ENCODE data around the gene SP5.

The SP5 gene

DNA sequence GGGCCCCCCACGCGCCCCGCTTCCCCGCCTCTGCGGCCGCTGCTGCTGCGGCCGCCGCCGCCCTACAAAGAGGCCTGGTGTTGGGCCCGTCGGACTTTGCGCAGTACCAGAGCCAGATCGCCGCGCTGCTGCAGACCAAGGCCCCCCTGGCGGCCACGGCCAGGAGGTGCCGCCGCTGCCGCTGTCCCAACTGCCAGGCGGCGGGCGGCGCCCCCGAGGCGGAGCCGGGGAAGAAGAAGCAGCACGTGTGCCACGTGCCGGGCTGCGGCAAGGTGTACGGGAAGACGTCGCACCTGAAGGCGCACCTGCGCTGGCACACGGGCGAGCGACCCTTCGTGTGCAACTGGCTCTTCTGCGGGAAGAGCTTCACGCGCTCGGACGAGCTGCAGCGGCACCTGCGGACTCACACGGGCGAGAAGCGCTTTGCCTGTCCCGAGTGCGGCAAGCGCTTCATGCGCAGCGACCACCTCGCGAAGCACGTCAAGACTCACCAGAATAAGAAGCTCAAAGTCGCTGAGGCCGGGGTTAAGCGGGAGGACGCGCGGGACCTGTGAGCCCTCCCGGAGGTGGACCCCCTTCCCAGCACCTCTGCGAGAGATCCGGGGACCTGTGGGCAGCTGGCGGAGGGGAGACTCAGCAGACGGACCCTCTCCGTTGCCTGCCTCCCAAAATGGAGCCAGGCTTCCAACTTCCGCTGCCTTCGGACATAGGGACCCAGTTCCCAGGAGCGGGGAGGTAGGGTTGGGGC lies 1.9 kb downstream of the SP5 start:
- Histone ChIP-seq H4K20me1 (ENCODE audit: insufficient read depth, low read length) (no peaks in the 10 kb centered on the region), H3F3A (ENCODE audit: insufficient read depth, low read length) (peaks cover 3% of the 10 kb centered on the region; the same call in 1 of the 2 replicates), H3K9ac (ENCODE audit: low read length) (no peak overlapping the region), H3K4me2 (ENCODE audit: low read depth, low read length) (no peak overlapping the region), H3K79me2 (ENCODE audit: low read length) (no peaks in the 10 kb centered on the region), H3K4me1 (ENCODE audit: low read length) (no peaks in the 10 kb centered on the region), H3K9me3 (replicated peaks; ENCODE audit: insufficient read depth, low read length) (no peaks in the 10 kb centered on the region), H3K36me3 (replicated peaks; ENCODE audit: insufficient read depth, low read length) (no peaks in the 10 kb centered on the region), H3K4me3 (ENCODE audit: low read length) (no peak overlapping the region), H3K27ac (ENCODE audit: low read length) (no peak overlapping the region), H2AFZ (ENCODE audit: low read length) (no peak overlapping the region), H3K9me2 (replicated peaks; ENCODE audit: insufficient read depth, low read length) (no peaks in the 10 kb centered on the region), H3K27me3 (replicated peaks; ENCODE audit: insufficient read depth, low read length) (0 out of 2 replicates have a peak, but pooled peaks cover 11% of the 10 kb centered on the region)
- TF ChIP-seq EZH2 (optimal IDR thresholded peaks at IDR 0.05; ENCODE audit: low read depth, low read length) (no peak), EZH2phosphoT487 (IDR thresholded peaks at IDR 0.05; ENCODE audit: low read length) (no peak)
- TF ChIP-seq, protein P1, sequence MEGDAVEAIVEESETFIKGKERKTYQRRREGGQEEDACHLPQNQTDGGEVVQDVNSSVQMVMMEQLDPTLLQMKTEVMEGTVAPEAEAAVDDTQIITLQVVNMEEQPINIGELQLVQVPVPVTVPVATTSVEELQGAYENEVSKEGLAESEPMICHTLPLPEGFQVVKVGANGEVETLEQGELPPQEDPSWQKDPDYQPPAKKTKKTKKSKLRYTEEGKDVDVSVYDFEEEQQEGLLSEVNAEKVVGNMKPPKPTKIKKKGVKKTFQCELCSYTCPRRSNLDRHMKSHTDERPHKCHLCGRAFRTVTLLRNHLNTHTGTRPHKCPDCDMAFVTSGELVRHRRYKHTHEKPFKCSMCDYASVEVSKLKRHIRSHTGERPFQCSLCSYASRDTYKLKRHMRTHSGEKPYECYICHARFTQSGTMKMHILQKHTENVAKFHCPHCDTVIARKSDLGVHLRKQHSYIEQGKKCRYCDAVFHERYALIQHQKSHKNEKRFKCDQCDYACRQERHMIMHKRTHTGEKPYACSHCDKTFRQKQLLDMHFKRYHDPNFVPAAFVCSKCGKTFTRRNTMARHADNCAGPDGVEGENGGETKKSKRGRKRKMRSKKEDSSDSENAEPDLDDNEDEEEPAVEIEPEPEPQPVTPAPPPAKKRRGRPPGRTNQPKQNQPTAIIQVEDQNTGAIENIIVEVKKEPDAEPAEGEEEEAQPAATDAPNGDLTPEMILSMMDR (IDR thresholded peaks at IDR 0.05; ENCODE audit: low read length): no peak
- no peak for DNase-seq

DNA sequence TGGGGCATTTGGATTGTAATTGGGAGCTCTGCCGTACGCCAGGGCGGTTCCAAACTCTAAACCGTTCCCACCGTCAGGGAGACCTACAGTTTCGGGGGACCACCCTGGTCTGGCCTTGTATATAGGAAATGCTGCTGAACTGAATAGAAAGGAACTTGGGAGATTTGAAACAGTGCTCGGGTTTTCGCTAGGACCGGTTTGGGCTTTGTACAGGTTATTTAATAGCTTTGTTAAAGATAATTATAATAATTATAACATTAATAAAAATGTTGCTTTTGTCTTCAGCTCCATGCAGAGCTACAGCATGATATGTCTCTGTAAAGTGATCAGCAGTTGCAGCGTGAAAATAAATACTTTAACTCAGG lies 2.4 kb downstream of the SP5 start:
- no peak overlapping the region for H2AFZ ChIP-seq (ENCODE audit: low read length)
- H3K4me3 ChIP-seq (ENCODE audit: low read length): no peak overlapping the region
- H3K9ac ChIP-seq (ENCODE audit: low read length): no peak overlapping the region
- no peaks in the 10 kb centered on the region for H3K9me3 ChIP-seq (replicated peaks; ENCODE audit: insufficient read depth, low read length)
- H3K4me1 ChIP-seq (ENCODE audit: low read length): no peaks in the 10 kb centered on the region
- no peak overlapping the region for H3K27ac ChIP-seq (ENCODE audit: low read length)
- H3K79me2 ChIP-seq (ENCODE audit: low read length): no peaks in the 10 kb centered on the region
- no peak overlapping the region for H3K4me2 ChIP-seq (ENCODE audit: low read depth, low read length)
- no peak for DNase-seq
- H4K20me1 ChIP-seq (ENCODE audit: insufficient read depth, low read length): no peaks in the 10 kb centered on the region
- 0 out of 2 replicates have a peak, but pooled peaks cover 10% of the 10 kb centered on the region for H3K27me3 ChIP-seq (replicated peaks; ENCODE audit: insufficient read depth, low read length)
- TF ChIP-seq EZH2phosphoT487 (IDR thresholded peaks at IDR 0.05; ENCODE audit: low read length) (no peak), EZH2 (optimal IDR thresholded peaks at IDR 0.05; ENCODE audit: low read depth, low read length) (no peak)
- TF ChIP-seq, protein P1 (IDR thresholded peaks at IDR 0.05; ENCODE audit: low read length): no peak
- no peaks in the 10 kb centered on the region for H3K36me3 ChIP-seq (replicated peaks; ENCODE audit: insufficient read depth, low read length)
- H3F3A ChIP-seq (ENCODE audit: insufficient read depth, low read length): peaks cover 3% of the 10 kb centered on the region; the same call in 1 of the 2 replicates
- H3K9me2 ChIP-seq (replicated peaks; ENCODE audit: insufficient read depth, low read length): no peaks in the 10 kb centered on the region

DNA sequence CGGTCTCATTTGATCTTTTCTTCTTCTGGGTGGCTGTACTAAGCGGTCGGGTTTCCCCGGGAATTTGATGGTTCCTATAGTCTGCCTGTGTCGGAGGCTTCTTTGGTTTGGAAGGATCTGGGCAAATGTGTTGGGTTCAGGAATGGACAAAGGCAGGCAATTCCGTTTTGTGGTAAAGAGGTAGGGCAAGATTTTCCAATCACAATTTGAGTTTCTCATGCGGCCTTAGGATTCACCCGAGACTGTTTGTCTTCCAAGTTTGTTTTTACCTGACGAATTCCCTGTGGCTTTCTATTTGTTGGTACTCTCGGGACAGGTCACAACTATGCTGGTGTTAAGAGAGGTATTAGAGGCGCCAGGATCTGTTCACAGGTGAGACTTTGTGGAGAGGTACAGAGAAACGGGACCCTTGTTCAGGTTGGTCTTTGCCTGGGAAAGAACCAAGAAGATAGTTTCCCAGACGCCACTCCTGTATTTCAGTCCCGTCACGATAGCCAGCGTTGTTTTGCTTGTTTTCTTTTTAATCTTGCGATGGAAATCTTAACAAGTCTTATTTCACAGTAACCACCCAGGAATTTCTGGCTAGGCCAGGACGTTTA lies 3.0 kb downstream of the SP5 start:
- Histone ChIP-seq H3K9me2 (replicated peaks; ENCODE audit: insufficient read depth, low read length) (no peaks in the 10 kb centered on the region), H3K4me2 (ENCODE audit: low read depth, low read length) (no peak overlapping the region), H4K20me1 (ENCODE audit: insufficient read depth, low read length) (no peaks in the 10 kb centered on the region), H3K4me1 (ENCODE audit: low read length) (no peaks in the 10 kb centered on the region), H3K79me2 (ENCODE audit: low read length) (no peaks in the 10 kb centered on the region), H3K27me3 (replicated peaks; ENCODE audit: insufficient read depth, low read length) (0 out of 2 replicates have a peak, but pooled peaks cover 5% of the 10 kb centered on the region), H3K9me3 (replicated peaks; ENCODE audit: insufficient read depth, low read length) (no peaks in the 10 kb centered on the region), H3F3A (ENCODE audit: insufficient read depth, low read length) (peaks cover 3% of the 10 kb centered on the region; the same call in 1 of the 2 replicates), H3K9ac (ENCODE audit: low read length) (no peak overlapping the region), H3K36me3 (replicated peaks; ENCODE audit: insufficient read depth, low read length) (no peaks in the 10 kb centered on the region), H2AFZ (ENCODE audit: low read length) (no peak overlapping the region), H3K27ac (ENCODE audit: low read length) (no peak overlapping the region), H3K4me3 (ENCODE audit: low read length) (no peak overlapping the region)
- no peak for TF ChIP-seq EZH2phosphoT487 (IDR thresholded peaks at IDR 0.05; ENCODE audit: low read length)
- TF ChIP-seq EZH2 (optimal IDR thresholded peaks at IDR 0.05; ENCODE audit: low read depth, low read length): no peak
- TF ChIP-seq, protein P1 (IDR thresholded peaks at IDR 0.05; ENCODE audit: low read length): no peak
- no peak for DNase-seq
